22Rv1 (cell line): ENCODE results near the gene SH3BGRL2.
"Not testable (repeated sequence)": the region's sequence is repeated elsewhere in the genome, so short reads cannot be mapped to it uniquely, and the experiment has no call there.

Experiments
- H3K27ac ChIP-seq: fragments of 450-650 bp; 2 replicates; pipeline ENCODE4 v1.5.1; 2017
- CTCF ChIP-seq: fragments of 450-650 bp; IDR thresholded peaks from 2 replicates; pipeline ENCODE4 v1.5.1; 2017; ENCODE audit warnings: mild to moderate bottlenecking
- ZFX ChIP-seq: fragments of 450-650 bp; IDR thresholded peaks from 2 replicates; pipeline ENCODE4 v1.6.1; 2017; ENCODE audit warnings: antibody characterized with exemption, borderline replicate concordance

Gene SH3BGRL2

GRCh38 chr6:79670789-79671188 is 39.7 kb downstream of the SH3BGRL2 start:
- TF ChIP-seq CTCF (no peak), ZFX (no peak)
- no peak overlapping the region for H3K27ac ChIP-seq

- peak overlapping the region; percentile 21 for H3K27ac ChIP-seq
- TF ChIP-seq ZFX (no peak), CTCF (no peak)
These were observed 40.6 kb downstream of the SH3BGRL2 start for GRCh38 chr6:79671600-79672266.

- TF ChIP-seq ZFX (no peak), CTCF (peak; percentile 78)
- no peak overlapping the region for H3K27ac ChIP-seq
These were observed 41.5 kb downstream of the SH3BGRL2 start for GRCh38 chr6:79672631-79673111.

- no peak overlapping the region for H3K27ac ChIP-seq
- TF ChIP-seq ZFX (no peak), CTCF (no peak)
These were observed 42.8 kb downstream of the SH3BGRL2 start for GRCh38 chr6:79673947-79674346.

- no peak overlapping the region for H3K27ac ChIP-seq
- TF ChIP-seq CTCF (no peak), ZFX (no peak)
These were observed 45.9 kb downstream of the SH3BGRL2 start for GRCh38 chr6:79676785-79677736.

- not testable (repeated sequence) for H3K27ac ChIP-seq
These were observed 51.6 kb downstream of the SH3BGRL2 start for GRCh38 chr6:79682682-79683081.

- no peak for TF ChIP-seq CTCF
- no peak for TF ChIP-seq ZFX
- no peak overlapping the region for H3K27ac ChIP-seq
These were observed 53.7 kb downstream of the SH3BGRL2 start for GRCh38 chr6:79684876-79685275.
